ENCODE measurements around the gene FGD3. TPM values are rescaled to one million over a fixed set of nuclear protein-coding genes. Genes with fewer than 3 reads are reported as not detected.

Gene FGD3
- total and polyA plus RNA-seq, 9 of the 15 experiments (the other 6 are each of a cell fraction or from before 2014, with no cell fraction given) = 0.07 to 1.3 (median 0.29) TPM

DNA sequence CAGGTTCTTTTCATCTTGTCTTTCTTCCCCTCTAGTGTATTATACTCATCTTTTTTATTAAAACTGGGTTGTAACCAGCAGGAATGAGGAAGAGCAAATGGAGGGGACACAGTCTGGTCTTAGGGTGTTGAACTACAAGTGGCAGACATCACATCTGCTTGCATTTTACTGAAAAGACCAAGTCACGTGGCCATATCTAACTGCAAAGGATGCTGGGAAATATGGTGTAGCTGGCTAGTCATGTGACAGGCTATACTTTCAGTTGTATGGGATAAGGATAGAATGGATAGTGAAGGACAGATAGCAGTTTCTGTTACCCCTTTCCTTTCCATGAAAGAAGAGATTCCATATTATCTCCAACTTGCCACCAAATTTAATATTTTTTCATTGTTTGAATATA lies 13.0 kb upstream of the FGD3 start (continued):
- TF ChIP-seq, protein P1, sequence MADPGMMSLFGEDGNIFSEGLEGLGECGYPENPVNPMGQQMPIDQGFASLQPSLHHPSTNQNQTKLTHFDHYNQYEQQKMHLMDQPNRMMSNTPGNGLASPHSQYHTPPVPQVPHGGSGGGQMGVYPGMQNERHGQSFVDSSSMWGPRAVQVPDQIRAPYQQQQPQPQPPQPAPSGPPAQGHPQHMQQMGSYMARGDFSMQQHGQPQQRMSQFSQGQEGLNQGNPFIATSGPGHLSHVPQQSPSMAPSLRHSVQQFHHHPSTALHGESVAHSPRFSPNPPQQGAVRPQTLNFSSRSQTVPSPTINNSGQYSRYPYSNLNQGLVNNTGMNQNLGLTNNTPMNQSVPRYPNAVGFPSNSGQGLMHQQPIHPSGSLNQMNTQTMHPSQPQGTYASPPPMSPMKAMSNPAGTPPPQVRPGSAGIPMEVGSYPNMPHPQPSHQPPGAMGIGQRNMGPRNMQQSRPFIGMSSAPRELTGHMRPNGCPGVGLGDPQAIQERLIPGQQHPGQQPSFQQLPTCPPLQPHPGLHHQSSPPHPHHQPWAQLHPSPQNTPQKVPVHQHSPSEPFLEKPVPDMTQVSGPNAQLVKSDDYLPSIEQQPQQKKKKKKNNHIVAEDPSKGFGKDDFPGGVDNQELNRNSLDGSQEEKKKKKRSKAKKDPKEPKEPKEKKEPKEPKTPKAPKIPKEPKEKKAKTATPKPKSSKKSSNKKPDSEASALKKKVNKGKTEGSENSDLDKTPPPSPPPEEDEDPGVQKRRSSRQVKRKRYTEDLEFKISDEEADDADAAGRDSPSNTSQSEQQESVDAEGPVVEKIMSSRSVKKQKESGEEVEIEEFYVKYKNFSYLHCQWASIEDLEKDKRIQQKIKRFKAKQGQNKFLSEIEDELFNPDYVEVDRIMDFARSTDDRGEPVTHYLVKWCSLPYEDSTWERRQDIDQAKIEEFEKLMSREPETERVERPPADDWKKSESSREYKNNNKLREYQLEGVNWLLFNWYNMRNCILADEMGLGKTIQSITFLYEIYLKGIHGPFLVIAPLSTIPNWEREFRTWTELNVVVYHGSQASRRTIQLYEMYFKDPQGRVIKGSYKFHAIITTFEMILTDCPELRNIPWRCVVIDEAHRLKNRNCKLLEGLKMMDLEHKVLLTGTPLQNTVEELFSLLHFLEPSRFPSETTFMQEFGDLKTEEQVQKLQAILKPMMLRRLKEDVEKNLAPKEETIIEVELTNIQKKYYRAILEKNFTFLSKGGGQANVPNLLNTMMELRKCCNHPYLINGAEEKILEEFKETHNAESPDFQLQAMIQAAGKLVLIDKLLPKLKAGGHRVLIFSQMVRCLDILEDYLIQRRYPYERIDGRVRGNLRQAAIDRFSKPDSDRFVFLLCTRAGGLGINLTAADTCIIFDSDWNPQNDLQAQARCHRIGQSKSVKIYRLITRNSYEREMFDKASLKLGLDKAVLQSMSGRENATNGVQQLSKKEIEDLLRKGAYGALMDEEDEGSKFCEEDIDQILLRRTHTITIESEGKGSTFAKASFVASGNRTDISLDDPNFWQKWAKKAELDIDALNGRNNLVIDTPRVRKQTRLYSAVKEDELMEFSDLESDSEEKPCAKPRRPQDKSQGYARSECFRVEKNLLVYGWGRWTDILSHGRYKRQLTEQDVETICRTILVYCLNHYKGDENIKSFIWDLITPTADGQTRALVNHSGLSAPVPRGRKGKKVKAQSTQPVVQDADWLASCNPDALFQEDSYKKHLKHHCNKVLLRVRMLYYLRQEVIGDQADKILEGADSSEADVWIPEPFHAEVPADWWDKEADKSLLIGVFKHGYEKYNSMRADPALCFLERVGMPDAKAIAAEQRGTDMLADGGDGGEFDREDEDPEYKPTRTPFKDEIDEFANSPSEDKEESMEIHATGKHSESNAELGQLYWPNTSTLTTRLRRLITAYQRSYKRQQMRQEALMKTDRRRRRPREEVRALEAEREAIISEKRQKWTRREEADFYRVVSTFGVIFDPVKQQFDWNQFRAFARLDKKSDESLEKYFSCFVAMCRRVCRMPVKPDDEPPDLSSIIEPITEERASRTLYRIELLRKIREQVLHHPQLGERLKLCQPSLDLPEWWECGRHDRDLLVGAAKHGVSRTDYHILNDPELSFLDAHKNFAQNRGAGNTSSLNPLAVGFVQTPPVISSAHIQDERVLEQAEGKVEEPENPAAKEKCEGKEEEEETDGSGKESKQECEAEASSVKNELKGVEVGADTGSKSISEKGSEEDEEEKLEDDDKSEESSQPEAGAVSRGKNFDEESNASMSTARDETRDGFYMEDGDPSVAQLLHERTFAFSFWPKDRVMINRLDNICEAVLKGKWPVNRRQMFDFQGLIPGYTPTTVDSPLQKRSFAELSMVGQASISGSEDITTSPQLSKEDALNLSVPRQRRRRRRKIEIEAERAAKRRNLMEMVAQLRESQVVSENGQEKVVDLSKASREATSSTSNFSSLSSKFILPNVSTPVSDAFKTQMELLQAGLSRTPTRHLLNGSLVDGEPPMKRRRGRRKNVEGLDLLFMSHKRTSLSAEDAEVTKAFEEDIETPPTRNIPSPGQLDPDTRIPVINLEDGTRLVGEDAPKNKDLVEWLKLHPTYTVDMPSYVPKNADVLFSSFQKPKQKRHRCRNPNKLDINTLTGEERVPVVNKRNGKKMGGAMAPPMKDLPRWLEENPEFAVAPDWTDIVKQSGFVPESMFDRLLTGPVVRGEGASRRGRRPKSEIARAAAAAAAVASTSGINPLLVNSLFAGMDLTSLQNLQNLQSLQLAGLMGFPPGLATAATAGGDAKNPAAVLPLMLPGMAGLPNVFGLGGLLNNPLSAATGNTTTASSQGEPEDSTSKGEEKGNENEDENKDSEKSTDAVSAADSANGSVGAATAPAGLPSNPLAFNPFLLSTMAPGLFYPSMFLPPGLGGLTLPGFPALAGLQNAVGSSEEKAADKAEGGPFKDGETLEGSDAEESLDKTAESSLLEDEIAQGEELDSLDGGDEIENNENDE (IDR thresholded peaks at IDR 0.05; ENCODE audit: low read depth, low read length) = no peak

Measured in K562 (cell line).